ENCODE measurements around the gene CNGA2. TPM values are rescaled to one million over a fixed set of nuclear protein-coding genes. Genes with fewer than 3 reads are reported as not detected.

The CNGA2 gene
- total RNA-seq, 2 donors from 2014 or later = not detected

GRCh38 chrX:151743651-151744470 is 9.3 kb downstream of the CNGA2 start:
- no peak for TF ChIP-seq CTCF (conservative IDR thresholded peaks at IDR 0.05)
- Histone ChIP-seq H3K27ac (ENCODE audit: low read depth, low read length) (no peak overlapping the region), H3K9ac (ENCODE audit: extremely low read depth, low read length, poor library complexity, severe bottlenecking) (no peak overlapping the region), H3K27me3 (ENCODE audit: control insufficient read depth, insufficient read depth, low read length, poor library complexity, severe bottlenecking) (no peaks in the 10 kb centered on the region), H3K36me3 (ENCODE audit: control insufficient read depth, insufficient read depth, low read length) (no peaks in the 10 kb centered on the region), H3K4me3 (ENCODE audit: low read length) (no peak overlapping the region), H3K9me3 (ENCODE audit: control insufficient read depth, low read length) (no peaks in the 10 kb centered on the region), H3K4me1 (ENCODE audit: control insufficient read depth, insufficient read depth, low read length) (no peaks in the 10 kb centered on the region)
- H3K9me3 Mint-ChIP-seq = peaks cover 73% of the 10 kb centered on the region
- DNase-seq = no peak
- H3K4me3 Mint-ChIP-seq = no peak overlapping the region
- no peak overlapping the region for H3K27ac Mint-ChIP-seq
- no peaks in the 10 kb centered on the region for H3K4me1 Mint-ChIP-seq
- no peaks in the 10 kb centered on the region for H3K27me3 Mint-ChIP-seq (ENCODE audit: insufficient read depth)
- H3K36me3 Mint-ChIP-seq (ENCODE audit: low read depth) = no peaks in the 10 kb centered on the region
- 90 to 94% methylated on average over 11 to 21 of the region's 21 CpGs for WGBS, 2 experiments (ENCODE audit: insufficient coverage in 1 of 2, insufficient read length in 1 of 2)

DNA sequence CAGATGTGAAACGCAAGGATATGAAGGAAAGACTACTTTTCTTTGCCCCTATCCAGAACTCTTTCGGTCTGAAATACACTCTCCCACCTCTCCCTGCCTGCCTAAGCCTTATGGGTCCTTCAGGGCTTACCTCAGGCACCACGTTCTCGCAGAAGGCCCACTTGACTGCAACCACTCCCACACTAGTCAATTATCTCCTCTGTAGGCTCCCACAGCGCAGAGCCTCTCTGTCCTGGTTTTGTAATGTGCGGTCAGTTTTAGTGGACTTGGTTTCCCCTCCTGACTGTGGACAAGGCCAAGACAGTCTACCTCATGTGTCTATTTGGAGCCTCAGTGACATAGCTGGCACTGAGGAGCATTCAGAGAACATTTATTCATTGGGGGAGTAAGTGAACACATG is 11.1 kb downstream of the CNGA2 start:
- Mint-ChIP-seq H3K27me3 (ENCODE audit: insufficient read depth) (no peaks in the 10 kb centered on the region), H3K9me3 (peaks cover 66% of the 10 kb centered on the region), H3K4me1 (peaks cover 2% of the 10 kb centered on the region), H3K36me3 (ENCODE audit: low read depth) (no peaks in the 10 kb centered on the region), H3K4me3 (no peak overlapping the region), H3K27ac (no peak overlapping the region)
- no peak for DNase-seq
- Histone ChIP-seq H3K9me3 (ENCODE audit: control insufficient read depth, low read length) (no peaks in the 10 kb centered on the region), H3K4me3 (ENCODE audit: low read length) (no peak overlapping the region), H3K4me1 (ENCODE audit: control insufficient read depth, insufficient read depth, low read length) (no peaks in the 10 kb centered on the region), H3K27me3 (ENCODE audit: control insufficient read depth, insufficient read depth, low read length, poor library complexity, severe bottlenecking) (no peaks in the 10 kb centered on the region), H3K9ac (ENCODE audit: extremely low read depth, low read length, poor library complexity, severe bottlenecking) (no peak overlapping the region), H3K27ac (ENCODE audit: low read depth, low read length) (no peak overlapping the region), H3K36me3 (ENCODE audit: control insufficient read depth, insufficient read depth, low read length) (no peaks in the 10 kb centered on the region)
- WGBS, 2 experiments (ENCODE audit: insufficient coverage in 1 of 2, insufficient read length in 1 of 2) = 94% methylated on average over 6 of the region's 6 CpGs; no CpG with 5 or more reads in 1 of the 2 experiments
- no peak for TF ChIP-seq CTCF (conservative IDR thresholded peaks at IDR 0.05)

GRCh38 chrX:151746502-151746901 is 12.0 kb downstream of the CNGA2 start:
- peaks cover under 1% of the 10 kb centered on the region for H3K27me3 Mint-ChIP-seq (ENCODE audit: insufficient read depth)
- H3K9ac ChIP-seq (ENCODE audit: extremely low read depth, low read length, poor library complexity, severe bottlenecking) = no peak overlapping the region
- H3K36me3 Mint-ChIP-seq (ENCODE audit: low read depth) = no peaks in the 10 kb centered on the region
- no peaks in the 10 kb centered on the region for H3K27me3 ChIP-seq (ENCODE audit: control insufficient read depth, insufficient read depth, low read length, poor library complexity, severe bottlenecking)
- peaks cover 66% of the 10 kb centered on the region for H3K9me3 Mint-ChIP-seq
- H3K4me1 ChIP-seq (ENCODE audit: control insufficient read depth, insufficient read depth, low read length) = no peaks in the 10 kb centered on the region
- H3K36me3 ChIP-seq (ENCODE audit: control insufficient read depth, insufficient read depth, low read length) = no peaks in the 10 kb centered on the region
- H3K27ac ChIP-seq (ENCODE audit: low read depth, low read length) = no peak overlapping the region
- H3K4me1 Mint-ChIP-seq = peaks cover 2% of the 10 kb centered on the region
- H3K27ac Mint-ChIP-seq = no peak overlapping the region
- DNase-seq = no peak
- H3K4me3 ChIP-seq (ENCODE audit: low read length) = no peak overlapping the region
- 100% methylated on average over 2 of the region's 2 CpGs; no CpG with 5 or more reads in 1 of the 2 experiments for WGBS, 2 experiments (ENCODE audit: insufficient coverage in 1 of 2, insufficient read length in 1 of 2)
- H3K4me3 Mint-ChIP-seq = no peak overlapping the region
- no peak for TF ChIP-seq CTCF (conservative IDR thresholded peaks at IDR 0.05)
- no peaks in the 10 kb centered on the region for H3K9me3 ChIP-seq (ENCODE audit: control insufficient read depth, low read length)

Data from endodermal cell (in vitro differentiated cells).